NCI-H1105 (cell line): ENCODE results near the gene AIPL1.

ENCODE experiments used
- DNase-seq: peaks from one replicate; lab custom pipeline; 2025; lab: John Stamatoyannopoulos, UW

The AIPL1 gene

DNA sequence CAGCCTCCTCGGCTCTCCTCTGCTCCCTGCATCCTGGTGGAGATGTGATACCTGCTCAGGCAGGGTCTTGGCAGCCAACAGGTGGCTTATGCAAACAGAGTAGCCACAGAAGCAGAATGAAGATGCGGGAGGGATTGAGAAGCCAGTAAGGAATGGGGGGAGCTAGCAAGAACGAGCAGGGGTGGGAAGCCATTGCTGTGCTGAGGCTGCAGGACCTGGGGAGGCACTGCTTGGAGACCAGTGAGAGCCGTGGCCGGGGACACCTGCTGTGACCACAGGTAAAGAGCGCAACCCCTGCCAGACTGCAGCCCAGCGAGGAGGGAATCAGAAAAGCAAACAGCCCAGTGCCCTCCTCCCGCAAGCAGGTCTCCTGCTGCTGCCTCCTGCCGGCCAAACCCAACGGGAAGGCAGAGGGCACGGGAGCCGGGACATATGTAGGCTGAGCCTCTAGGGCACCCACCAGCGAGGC, 14.7 kb downstream of the AIPL1 start:
- no peak for DNase-seq

DNA sequence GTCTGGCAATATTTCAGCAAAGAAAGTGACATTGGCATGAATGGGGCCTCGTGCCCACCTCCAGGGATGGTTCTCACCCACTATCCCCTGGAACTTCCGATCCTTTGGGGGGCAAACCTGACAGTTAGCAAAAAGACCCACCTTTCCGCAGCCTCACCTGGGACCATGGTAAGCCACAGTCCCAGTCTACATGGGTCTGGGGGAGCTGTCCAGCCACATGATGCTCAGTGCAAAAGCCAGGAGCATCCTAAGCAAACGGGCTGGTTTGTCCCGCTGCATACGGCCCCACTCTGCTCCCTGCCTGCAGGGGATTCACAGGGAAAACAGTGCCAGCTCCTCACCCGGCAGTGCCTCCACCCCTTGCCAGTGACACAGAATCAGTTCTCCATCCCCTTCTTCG, 19.3 kb downstream of the AIPL1 start:
- DNase-seq: no peak

DNA sequence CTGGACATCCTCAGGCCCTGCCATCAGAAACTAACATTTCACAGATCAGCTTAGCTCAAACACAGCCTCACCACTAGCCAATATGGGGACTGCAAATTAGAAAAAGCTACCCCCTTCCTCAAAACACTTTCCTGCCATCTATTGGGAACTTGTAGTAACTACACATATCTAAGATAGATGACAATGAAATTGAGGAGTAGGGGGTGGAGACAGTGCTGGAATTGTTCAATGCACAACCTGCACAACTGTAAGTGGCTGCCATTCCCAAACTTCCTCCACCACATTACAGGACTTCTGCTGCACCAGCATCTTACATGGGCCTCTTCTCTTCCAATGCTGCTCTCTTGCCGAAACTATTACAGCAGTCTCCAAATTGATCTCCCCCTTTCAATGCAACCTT, 21.9 kb downstream of the AIPL1 start:
- DNase-seq: no peak

DNA sequence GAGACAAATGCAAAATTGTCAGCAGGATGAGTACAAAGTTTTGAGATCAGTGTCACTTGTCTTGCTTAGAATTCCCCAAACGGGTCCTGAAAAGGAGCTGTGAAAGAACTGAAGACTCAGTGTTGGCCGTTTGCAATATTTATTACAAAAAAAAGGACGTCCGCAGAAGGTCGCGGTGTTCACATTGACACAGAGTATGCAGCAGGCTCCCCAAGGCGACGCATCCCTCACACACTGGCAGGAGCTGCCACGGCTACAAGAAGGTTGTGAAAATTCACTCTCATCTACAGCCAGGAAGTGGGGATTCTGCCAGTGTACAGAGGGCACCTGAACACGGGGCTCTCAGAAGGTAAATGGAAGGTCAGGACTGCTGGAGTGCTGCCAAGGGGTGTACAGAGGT, 26.2 kb downstream of the AIPL1 start:
- DNase-seq: no peak

DNA sequence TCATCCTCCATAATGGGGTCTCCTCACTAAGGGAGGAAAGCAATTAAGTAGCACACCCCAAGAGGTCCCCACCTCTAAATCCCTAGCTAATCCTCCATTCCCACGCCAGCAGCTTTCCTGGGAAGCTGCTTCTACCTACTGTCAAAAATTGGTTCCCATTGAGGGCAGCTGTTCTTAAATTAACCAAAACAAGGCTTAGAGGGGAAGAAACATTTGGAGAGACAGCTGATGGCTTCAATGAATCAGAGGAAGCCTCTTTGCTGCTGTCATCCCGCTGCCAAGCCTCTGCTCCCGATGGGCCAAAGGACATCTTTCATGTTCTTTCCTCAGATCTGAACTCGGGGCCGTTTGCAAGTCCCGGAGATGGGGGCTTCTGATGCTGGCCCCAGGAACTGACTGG, 26.6 kb downstream of the AIPL1 start:
- no peak for DNase-seq

DNA sequence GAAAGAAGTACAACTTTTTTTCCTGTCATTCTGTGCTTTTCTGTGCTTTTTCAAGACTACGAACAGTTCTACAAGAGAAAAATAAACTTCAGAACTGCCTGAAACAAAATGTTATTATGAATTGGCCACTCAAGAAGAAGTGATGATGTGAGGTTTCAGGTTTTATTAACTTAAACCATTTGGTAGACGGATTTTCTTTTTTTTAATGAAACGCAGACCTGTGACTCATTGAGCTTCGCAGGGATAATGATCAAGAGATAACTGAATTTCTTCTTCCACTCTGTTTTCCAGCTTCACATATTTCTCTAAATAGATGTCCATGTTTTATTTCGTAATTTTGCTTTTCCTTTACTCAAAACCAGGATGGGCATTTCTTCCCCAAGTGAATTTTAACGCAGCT, 32.7 kb downstream of the AIPL1 start:
- no peak for DNase-seq

DNA sequence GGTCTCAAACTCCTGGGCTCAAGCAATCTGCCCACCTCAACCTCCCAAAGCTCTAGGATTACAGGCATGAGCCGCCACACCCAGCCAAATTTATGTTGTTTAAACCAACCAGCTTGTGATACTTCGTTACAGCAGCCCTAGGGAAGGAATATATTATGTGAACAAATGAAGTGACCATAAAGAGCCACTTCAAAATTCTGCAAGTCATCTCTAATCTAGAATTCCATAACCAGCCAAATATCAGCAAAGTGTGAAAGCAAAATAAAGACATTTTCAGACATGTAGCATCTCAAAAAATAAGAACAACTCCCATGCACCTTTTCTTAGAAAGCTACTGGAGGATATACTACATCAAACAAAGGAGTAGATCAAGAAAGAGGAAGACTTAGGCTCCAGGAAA, 36.0 kb downstream of the AIPL1 start:
- DNase-seq: no peak

DNA sequence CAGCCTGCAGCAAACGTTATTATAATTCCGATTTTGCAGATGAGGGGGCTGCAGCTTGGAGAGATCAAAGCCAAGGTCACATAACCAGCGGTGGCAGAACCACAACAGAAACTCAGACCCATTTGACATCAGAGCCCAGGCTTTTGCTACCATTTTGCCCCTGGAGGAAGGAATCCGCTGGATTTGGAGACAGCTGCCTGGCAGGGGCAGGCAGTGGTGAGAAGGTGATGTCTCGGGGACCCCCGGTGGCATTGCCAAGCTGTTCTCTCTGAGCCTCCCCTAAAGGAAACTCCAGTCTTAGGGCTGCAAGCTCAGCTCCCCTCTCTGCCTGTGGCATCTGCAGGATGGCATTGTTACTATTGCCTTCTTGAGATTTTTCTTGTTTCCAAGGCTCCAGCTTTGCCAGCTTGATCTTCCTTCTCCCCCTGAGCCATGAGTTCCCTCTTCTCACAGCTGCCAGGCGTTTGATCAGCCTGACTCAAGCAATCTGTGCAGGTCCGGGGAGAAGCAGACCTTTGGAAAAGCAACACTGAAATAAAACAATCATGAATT, 40.8 kb downstream of the AIPL1 start:
- no peak for DNase-seq

DNA sequence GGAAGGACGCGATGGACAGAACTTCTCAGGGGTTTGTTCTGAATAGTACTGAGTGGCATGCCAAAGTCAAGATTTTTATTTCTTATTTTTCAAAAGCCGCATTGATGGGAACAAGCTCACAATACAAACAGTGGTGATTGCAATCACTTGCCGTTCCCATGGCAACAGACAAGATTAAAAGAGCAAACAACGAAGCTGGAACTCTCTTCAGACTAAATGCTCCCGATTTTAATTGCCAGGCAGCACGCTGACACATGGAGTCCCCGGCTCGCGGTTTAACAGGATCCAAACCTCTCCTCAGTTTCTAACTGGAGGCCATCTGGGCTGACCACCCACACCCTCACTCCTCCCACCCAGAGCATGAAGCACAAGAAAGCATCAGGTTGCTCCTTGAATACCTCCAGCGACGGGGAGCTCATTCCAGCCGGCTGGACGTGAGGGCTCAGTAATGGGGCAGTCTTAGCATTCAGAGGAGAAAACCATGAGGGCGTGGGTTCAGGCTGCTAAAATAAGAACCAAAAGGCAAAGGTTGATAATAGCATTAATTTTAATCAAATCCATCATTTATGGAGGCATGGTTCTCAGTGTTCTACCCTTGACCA, 41.5 kb downstream of the AIPL1 start:
- peak; percentile 67 for DNase-seq

DNA sequence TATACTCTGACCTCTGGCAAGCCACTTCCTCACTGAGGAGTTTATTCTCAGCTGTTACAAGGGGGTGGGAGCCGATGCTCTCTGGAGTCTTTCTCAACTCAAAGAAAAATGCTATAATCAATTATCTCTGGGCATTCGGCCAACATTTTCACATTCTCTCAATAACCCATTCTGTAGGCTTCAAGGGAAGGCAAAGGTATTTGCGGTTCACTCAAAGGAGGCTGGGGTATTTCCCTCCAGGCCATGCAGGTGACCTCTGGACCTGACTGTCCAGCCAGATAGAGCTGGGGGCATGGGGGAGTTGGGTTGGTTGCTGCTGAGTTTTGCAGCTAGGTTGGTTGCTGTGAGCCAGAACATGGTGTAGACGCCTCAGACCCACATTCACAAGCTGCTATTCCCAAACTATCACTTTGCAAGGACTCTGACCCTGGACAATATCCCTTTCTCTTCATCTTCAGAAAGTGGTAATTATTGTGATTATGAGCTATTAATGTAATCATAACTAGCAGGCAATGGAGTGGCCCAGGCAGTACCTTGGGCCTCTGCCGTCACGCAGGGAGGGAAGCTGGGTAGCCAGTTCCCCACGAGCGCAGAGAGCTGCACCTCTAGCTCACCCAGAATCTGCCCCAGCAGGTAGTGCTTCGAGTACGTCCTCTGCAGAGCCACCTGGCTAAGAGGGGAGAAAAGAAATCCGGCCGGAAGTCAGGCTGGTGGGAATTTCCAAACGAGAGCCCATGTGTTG, 42.1 kb downstream of the AIPL1 start:
- DNase-seq: peak; percentile 88

DNA sequence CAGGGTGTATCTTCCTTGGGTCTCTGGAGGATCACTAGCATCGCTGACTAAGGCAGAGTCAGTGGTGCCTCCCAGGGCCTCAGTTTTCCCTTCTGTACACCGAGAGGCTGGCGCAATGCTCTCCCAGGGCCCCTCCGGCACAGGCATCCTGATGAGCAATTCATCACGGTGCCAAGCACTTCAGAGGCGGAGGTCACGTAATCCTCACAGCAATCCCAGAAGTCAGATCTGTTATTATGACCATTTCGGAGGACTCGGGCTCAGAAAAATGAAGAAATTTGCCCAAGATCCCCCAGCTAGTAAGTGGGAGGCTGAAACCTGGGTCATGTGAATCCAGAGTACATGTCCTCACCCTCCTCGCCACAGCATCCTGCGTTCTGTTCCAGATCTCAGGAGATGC, 46.5 kb downstream of the AIPL1 start:
- DNase-seq: no peak

DNA sequence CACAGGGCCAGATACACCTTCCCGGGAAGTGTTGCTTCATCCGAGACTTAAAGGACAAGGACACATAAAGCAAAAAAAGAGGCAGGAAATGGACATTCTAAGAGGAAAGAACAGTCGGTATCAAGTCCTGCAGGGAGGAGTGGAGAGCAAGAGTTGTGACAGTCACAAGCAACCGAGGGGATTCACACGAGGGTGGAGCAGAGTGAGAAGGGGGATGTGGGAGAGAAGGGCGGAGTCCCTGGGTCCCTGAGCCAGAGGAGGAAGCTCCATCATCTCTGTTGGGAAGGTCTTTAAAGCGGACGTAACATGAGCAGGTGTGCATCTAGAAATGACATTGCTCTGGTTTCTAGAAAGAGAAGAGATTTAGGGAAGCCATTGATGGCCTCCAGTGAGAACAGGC, 47.1 kb downstream of the AIPL1 start:
- no peak for DNase-seq

DNA sequence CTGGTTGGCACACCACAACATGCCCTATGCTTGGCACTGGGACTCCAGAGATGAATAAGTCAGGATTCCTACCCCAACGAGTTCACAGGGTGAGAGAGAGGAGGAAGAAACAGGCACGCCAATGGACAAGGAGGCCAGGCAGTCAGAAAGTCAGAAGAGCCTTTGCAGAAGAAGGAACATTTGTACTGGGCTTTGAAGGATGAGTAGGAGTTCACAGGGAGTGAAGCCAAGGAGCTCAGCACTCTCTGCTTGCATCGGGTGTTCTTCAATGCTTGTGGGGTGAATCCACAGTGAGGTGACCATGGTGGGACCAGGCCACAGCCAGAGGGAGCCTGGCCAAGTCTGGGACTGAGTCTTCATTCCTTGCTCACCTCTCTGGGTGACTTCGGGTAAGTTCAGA, 47.5 kb downstream of the AIPL1 start:
- DNase-seq: no peak

DNA sequence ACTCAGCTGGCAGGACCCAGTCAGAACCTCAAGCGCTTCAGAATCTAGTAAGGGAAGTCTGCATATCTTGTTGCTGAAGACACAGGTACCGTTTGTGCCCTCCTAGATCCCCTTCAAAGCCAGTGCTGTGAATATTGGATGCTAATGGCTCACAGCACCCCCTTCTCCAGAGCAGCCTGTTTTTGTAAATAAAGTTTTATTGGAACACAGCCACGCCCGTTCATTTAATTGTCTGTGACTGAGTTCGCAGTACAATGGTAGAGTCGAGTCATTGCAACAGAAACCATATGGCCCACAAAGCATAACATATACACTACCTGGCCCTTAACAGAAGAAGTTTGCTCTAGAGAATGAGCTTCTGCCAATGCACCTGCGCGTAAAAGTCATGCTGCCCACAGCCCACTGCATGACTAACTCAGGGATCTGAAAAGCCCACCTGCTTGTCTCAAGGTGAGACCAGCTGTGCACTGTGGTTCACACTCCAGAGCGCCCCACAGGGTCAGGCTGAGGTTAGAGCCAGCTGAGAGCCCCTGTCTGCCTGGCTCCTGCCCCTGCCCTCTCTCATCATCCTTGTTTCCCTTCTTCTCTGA, 48.8 kb downstream of the AIPL1 start:
- no peak for DNase-seq

DNA sequence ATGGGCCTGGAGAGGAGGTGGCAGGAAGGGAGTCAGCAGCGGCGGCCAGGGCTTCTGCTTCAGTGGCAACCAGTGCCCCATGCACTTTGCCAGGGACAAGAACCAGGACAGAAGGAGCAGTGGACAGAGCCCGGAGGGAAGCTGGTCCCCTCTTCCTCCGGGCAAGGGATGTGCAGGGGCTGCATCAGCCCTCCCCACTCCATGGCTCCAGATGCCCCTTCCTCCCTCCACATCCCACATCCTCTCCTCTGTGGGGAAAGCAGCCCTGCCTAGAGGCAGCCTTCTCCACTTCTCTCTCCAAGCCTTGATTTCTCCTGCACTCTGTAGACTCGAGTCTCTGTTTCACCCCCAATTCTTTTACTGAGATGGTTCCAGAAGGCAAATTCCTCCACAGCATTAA, 50.4 kb downstream of the AIPL1 start:
- no peak for DNase-seq

DNA sequence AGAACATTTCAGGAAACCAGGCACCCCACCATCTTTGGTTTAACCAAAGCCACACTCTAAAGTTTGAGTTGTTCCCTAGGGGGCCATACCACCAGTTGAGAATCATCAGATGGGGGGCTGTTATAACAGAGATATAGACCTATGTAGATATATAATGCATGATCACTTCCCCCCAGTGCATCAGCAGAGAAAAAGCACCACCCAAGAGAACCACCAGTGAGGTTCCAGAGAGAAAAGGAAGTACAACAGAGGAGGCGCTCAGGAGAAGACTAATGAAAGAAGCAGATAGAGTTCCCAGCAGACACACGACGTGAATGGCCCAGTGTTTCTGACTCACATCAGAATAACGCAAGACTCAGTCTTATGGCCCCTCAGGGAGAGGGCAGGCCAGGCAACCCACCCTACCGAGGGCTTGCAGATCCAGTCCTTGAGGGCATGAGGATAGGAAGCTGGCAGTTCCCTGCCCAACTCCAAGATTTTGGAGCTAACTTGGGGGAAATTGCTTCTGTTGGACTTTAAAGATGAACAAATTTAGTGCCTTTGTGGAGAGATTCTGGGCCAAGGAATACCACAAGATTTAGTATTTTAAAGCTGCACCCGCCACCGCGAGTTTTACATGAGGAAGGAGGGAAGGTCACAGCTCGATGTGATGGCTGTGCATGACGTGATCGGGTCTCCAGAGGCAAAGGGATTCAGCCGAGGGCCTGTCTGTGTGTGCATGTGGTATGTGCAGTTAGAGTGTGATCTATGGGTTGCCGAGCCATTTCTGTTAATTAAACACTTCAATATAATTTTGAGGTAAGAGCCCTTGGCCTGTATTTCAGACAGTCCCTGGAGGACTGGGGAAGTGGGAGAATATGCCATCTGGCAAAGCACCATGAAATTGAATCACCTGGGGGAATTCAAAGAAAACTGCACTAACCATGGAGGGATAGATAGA, 53.1 kb downstream of the AIPL1 start:
- DNase-seq: peak; percentile 54

DNA sequence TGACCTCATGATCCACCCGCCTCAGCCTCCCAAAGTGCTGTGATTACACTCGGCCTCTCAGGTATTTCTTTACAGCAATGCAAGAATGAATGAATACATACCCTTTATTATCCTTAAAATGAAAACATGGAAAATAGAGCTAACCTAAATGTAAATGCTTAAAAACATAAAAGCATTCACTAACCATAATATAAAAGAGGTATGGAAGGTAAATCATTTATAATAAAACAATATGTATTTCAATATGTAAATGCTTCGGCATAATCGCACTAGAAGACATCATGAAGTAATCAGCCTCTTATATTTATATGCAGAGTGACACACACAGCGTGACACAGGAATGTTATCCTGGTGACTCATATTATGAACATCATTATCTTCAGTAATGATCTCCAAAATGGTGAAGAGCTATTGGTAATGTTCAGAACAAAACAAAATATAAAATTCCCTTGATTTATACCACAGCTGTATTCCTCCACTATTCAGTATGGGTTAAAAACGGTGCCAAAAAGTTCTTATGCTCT, 53.9 kb downstream of the AIPL1 start:
- no peak for DNase-seq

DNA sequence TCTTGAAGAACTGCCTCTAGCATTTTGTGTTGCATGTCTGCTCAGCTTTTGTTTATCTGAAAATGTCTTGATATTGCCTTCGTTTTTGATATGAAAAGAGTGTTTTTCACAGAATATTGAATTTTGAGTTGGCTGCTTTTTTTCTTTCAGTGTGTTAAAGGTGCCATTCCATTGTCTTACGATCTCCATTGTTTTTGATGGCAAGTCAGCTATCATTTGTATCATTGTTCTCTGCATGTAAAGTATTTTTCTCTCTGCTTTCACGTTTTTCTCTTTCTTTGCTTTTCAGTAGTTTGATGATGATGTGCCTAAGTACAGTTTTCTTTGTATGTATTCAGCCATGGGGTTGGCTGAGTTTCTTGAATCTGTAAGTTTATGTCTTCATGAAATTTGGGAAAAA, 57.0 kb downstream of the AIPL1 start:
- DNase-seq: no peak

DNA sequence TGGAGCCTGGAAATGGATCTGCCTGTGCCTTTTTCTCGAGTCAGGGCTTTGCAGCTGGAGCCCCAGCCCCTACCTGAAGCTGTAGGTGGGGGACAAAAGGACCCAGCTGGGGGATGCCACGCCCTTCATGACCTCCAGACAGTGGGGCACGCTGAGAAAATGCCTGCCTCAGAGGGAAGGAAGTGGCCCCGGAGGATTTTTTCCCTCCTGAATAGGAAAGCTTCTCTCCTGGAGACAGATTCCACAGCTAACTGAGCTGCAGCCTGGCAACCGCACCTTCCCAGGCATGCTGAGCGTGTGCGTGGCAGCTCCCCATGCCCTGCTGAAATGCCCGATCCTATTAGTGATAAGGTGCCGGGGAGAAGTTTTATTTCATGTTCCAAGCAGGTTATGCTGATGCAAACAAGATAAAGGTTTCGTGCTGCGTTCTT, 58.0 kb downstream of the AIPL1 start:
- DNase-seq: no peak

DNA sequence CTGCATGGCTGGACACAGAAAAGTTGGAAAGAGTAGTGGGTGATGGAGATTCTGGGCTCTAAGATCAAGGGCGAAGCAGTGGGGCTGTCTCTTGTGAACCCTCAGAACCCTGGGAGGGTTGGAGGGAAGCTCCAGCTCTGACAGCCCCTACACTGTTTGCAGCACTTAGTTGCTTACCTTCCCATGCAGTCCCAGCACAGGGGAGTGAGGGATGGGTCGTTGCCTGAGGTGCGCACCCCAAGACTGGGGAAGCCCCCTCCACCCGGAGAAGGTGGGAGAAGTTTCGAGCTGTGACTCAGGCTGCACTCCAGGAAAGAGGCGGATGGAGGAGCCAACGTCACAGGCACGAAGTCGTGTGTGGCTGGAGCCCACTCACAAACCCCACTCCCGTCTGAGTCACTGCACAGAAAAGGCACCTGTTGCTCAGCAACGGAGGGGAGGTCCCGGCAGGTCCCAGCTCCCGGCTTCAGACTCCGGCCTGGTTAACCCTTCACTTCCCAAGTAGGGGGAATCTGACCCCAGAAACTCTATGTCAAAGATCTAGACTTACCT, 60.1 kb downstream of the AIPL1 start:
- no peak for DNase-seq

DNA sequence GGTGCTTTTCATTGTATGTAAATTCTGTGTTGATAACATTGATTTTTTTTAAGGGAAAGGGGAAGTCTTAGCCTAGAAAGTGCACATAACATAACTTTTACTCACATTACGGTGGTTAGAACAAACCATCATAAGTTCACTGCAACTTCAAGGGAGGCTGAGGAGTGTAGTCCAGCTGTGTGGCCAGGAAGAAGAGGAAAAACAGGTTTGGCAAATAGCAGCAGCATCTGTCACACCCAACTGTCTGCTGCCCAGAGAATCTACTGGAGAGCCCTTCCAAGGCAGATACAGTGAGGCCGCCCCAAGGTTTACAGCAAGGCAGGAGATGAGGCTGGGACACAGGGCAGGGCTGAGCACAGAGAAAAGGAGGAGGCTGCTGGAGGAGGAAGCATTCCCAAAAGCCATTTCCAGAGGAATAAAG, 60.6 kb downstream of the AIPL1 start:
- DNase-seq: no peak
